Measurements from ENCODE around the gene RIPK3. TPM values are rescaled to one million over a fixed set of nuclear protein-coding genes. Genes with fewer than 3 reads are reported as not detected.

Gene RIPK3
- polyA plus RNA-seq, 2 of the 4 experiments (the other 2 are of a cell fraction) = not detected

DNA sequence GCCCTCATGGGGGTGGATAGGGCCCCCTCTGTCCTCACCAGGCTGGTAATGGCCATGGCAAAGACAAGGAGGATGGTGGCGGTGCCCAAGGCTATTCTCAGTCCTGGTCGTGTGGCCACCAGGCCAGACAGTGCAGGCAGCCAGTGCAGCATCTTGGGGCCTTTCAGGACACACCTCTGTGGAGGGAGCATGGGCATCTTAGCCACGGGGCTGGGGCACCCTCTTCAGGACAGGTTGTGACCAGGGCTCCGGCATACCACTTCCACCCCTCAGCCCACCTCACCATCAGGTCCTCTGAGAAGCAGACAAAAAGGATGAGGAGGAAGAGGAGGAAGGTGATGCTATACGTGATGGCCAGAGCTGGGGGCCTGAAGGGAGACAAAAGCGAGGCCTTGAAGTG, 15.8 kb downstream of the RIPK3 start:
- no peak overlapping the region for H3K4me2 ChIP-seq
- WGBS (ENCODE audit: missing lambda C conversion rate) = 46% methylated on average over 6 of the region's 6 CpGs
- ChIA-PET POLR2A (no interaction called here), CTCF (interaction anchor here (0.6 to 46.6 kb wide), 8 partner anchors 8 to 106 kb away, joined by 3 to 1142 read pairs (median 22); partner anchors contain the start of genes ADCY4, CBLN3, CIDEB and KHNYN)
- TF ChIP-seq CBX2 (IDR thresholded peaks at IDR 0.05; ENCODE audit: borderline replicate concordance, low read depth) = no peak
- TF ChIP-seq ZSCAN20 (CRISPR knock-in tag; IDR thresholded peaks at IDR 0.05) = no peak
- TF ChIP-seq ZC3H11A (IDR thresholded peaks at IDR 0.05) = no peak
- TF ChIP-seq, protein P1, sequence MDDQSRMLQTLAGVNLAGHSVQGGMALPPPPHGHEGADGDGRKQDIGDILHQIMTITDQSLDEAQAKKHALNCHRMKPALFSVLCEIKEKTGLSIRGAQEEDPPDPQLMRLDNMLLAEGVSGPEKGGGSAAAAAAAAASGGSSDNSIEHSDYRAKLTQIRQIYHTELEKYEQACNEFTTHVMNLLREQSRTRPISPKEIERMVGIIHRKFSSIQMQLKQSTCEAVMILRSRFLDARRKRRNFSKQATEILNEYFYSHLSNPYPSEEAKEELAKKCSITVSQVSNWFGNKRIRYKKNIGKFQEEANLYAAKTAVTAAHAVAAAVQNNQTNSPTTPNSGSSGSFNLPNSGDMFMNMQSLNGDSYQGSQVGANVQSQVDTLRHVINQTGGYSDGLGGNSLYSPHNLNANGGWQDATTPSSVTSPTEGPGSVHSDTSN (IDR thresholded peaks at IDR 0.05) = no peak
- no peak for TF ChIP-seq JUN (IDR thresholded peaks at IDR 0.05)
- no peak for TF ChIP-seq HDAC2 (IDR thresholded peaks at IDR 0.05)
- no peak for TF ChIP-seq RARB (CRISPR knock-in tag; IDR thresholded peaks at IDR 0.05)
- TF ChIP-seq KDM5A (IDR thresholded peaks at IDR 0.05) = no peak
- no peak for TF ChIP-seq CBX8 (IDR thresholded peaks at IDR 0.05)
- TF ChIP-seq CHD2 (IDR thresholded peaks at IDR 0.05; ENCODE audit: low read length, partially characterized antibody) = no peak
- no peak for TF ChIP-seq EP300 (IDR thresholded peaks at IDR 0.05)
- TF ChIP-seq FOXS1 (CRISPR knock-in tag; IDR thresholded peaks at IDR 0.05) = no peak
- TF ChIP-seq, protein P2, sequence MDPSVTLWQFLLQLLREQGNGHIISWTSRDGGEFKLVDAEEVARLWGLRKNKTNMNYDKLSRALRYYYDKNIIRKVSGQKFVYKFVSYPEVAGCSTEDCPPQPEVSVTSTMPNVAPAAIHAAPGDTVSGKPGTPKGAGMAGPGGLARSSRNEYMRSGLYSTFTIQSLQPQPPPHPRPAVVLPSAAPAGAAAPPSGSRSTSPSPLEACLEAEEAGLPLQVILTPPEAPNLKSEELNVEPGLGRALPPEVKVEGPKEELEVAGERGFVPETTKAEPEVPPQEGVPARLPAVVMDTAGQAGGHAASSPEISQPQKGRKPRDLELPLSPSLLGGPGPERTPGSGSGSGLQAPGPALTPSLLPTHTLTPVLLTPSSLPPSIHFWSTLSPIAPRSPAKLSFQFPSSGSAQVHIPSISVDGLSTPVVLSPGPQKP (IDR thresholded peaks at IDR 0.05; ENCODE audit: low read depth, low read length) = no peak
- no peak for TF ChIP-seq HOXB5 (CRISPR knock-in tag; IDR thresholded peaks at IDR 0.05)
- TF ChIP-seq NFE2L2 (conservative IDR thresholded peaks at IDR 0.05; ENCODE audit: low read length) = no peak
- TF ChIP-seq EHF (CRISPR knock-in tag; IDR thresholded peaks at IDR 0.05) = no peak
- no peak overlapping the region for H3K4me3 ChIP-seq
- FAIRE-seq (no peak), ATAC-seq (peak in 1 of 2 experiments; percentile 14; a peak in 2 of 6 replicates), DNase-seq (ENCODE audit: low read depth in 1 of 2, low spot score in 1 of 2) (no peak)
- no peak overlapping the region for H3K27ac ChIP-seq
- no peaks in the 10 kb centered on the region for H3K4me1 ChIP-seq
- no peaks in the 10 kb centered on the region for H3K9me3 ChIP-seq

DNA sequence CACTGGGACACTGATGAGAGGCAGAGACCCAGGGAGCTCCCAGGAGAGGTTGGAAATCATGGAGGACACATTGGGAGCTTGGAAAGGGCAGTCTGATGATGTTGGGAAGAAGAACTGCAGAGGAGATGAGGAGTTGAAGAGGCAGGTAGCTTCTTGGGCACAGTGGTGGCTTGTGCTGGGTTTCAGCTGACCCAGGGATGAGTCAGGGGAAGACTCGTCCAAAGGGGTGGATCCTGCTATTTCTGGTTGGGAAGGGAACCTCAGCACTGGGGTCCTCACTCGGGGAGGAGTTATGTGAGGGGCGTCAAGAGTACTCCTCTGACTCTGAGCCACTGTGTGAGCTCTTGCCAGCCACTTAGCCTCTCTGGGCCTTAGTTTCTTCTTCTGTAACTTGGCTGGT, 16.4 kb downstream of the RIPK3 start:
- no peak overlapping the region for H3K27ac ChIP-seq
- H3K4me2 ChIP-seq = no peak overlapping the region
- H3K9me3 ChIP-seq = no peaks in the 10 kb centered on the region
- ChIA-PET CTCF (interaction anchor here (0.9 to 46.6 kb wide), 7 partner anchors 8 to 107 kb away, joined by 3 to 1142 read pairs (median 37); partner anchors contain the start of genes ADCY4, CBLN3, CIDEB and KHNYN), POLR2A (interaction anchor here (1.7 kb wide), 1 partner anchor 106 kb away, joined by 11 read pairs; the partner anchor contains the start of genes CBLN3 and KHNYN)
- FAIRE-seq = no peak
- H3K4me3 ChIP-seq = no peak overlapping the region
- TF ChIP-seq CBX2 (IDR thresholded peaks at IDR 0.05; ENCODE audit: borderline replicate concordance, low read depth) (no peak), NFE2L2 (conservative IDR thresholded peaks at IDR 0.05; ENCODE audit: low read length) (no peak), ZC3H11A (IDR thresholded peaks at IDR 0.05) (no peak), SMC3 (IDR thresholded peaks at IDR 0.05) (no peak), JUN (IDR thresholded peaks at IDR 0.05) (no peak), SREBF2 (IDR thresholded peaks at IDR 0.05) (no peak), HOXB5 (CRISPR knock-in tag; IDR thresholded peaks at IDR 0.05) (no peak), EHF (CRISPR knock-in tag; IDR thresholded peaks at IDR 0.05) (no peak)
- TF ChIP-seq, protein P3, sequence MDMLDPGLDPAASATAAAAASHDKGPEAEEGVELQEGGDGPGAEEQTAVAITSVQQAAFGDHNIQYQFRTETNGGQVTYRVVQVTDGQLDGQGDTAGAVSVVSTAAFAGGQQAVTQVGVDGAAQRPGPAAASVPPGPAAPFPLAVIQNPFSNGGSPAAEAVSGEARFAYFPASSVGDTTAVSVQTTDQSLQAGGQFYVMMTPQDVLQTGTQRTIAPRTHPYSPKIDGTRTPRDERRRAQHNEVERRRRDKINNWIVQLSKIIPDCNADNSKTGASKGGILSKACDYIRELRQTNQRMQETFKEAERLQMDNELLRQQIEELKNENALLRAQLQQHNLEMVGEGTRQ (IDR thresholded peaks at IDR 0.05) = no peak
- TF ChIP-seq, protein P4, sequence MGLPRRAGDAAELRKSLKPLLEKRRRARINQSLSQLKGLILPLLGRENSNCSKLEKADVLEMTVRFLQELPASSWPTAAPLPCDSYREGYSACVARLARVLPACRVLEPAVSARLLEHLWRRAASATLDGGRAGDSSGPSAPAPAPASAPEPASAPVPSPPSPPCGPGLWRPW (IDR thresholded peaks at IDR 0.05) = no peak
- TF ChIP-seq, protein P5, sequence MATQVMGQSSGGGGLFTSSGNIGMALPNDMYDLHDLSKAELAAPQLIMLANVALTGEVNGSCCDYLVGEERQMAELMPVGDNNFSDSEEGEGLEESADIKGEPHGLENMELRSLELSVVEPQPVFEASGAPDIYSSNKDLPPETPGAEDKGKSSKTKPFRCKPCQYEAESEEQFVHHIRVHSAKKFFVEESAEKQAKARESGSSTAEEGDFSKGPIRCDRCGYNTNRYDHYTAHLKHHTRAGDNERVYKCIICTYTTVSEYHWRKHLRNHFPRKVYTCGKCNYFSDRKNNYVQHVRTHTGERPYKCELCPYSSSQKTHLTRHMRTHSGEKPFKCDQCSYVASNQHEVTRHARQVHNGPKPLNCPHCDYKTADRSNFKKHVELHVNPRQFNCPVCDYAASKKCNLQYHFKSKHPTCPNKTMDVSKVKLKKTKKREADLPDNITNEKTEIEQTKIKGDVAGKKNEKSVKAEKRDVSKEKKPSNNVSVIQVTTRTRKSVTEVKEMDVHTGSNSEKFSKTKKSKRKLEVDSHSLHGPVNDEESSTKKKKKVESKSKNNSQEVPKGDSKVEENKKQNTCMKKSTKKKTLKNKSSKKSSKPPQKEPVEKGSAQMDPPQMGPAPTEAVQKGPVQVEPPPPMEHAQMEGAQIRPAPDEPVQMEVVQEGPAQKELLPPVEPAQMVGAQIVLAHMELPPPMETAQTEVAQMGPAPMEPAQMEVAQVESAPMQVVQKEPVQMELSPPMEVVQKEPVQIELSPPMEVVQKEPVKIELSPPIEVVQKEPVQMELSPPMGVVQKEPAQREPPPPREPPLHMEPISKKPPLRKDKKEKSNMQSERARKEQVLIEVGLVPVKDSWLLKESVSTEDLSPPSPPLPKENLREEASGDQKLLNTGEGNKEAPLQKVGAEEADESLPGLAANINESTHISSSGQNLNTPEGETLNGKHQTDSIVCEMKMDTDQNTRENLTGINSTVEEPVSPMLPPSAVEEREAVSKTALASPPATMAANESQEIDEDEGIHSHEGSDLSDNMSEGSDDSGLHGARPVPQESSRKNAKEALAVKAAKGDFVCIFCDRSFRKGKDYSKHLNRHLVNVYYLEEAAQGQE (IDR thresholded peaks at IDR 0.05) = no peak
- DNase-seq (ENCODE audit: low read depth in 1 of 2, low spot score in 1 of 2) = no peak
- no peaks in the 10 kb centered on the region for H3K4me1 ChIP-seq
- peak in 1 of 2 experiments; percentile 10; a peak in 1 of 6 replicates for ATAC-seq
- 8% methylated on average over 3 of the region's 3 CpGs for WGBS (ENCODE audit: missing lambda C conversion rate)
